GM21723 (cell line): ENCODE measurements around the gene ACSBG1.
"Not testable (repeated sequence)": the region's sequence is repeated elsewhere in the genome, so short reads cannot be mapped to it uniquely, and the experiment has no call there.

Experiments
- ATAC-seq: cut with Tn5 transposase; IDR thresholded peaks from one replicate; pipeline ENCODE4 v1.9.1; 2021; ENCODE audit warnings: mild to moderate bottlenecking, moderate library complexity; ENCODE audit not compliant: unreplicated experiment

Gene ACSBG1

GRCh38 chr15:78170848-78171773, 63.3 kb downstream of the ACSBG1 start:
- peak; percentile 70 for ATAC-seq

- ATAC-seq = no peak
These were observed 65.8 kb downstream of the ACSBG1 start for GRCh38 chr15:78168608-78169007.

GRCh38 chr15:78167227-78167888, 67.0 kb downstream of the ACSBG1 start:
- peak; percentile 68 for ATAC-seq

GRCh38 chr15:78164010-78164409, 70.4 kb downstream of the ACSBG1 start:
- ATAC-seq = no peak

- ATAC-seq = no peak
These were observed 72.3 kb downstream of the ACSBG1 start for GRCh38 chr15:78162038-78162437.

GRCh38 chr15:78159395-78159794, 75.0 kb downstream of the ACSBG1 start:
- ATAC-seq = no peak

GRCh38 chr15:78157203-78157602, 77.2 kb downstream of the ACSBG1 start:
- no peak for ATAC-seq

GRCh38 chr15:78156653-78157052, 77.7 kb downstream of the ACSBG1 start:
- no peak for ATAC-seq

GRCh38 chr15:78155355-78155939, 78.9 kb downstream of the ACSBG1 start:
- ATAC-seq = no peak

GRCh38 chr15:78154955-78155354, 79.4 kb downstream of the ACSBG1 start:
- no peak for ATAC-seq

- not testable (repeated sequence) for ATAC-seq
These were observed 83.3 kb downstream of the ACSBG1 start for GRCh38 chr15:78151075-78151474.

- peak; percentile 22 for ATAC-seq
These were observed 84.3 kb downstream of the ACSBG1 start for GRCh38 chr15:78149805-78150751.

- ATAC-seq = peak; percentile 78
These were observed 85.1 kb downstream of the ACSBG1 start, which contains the start of gene IDH3A for GRCh38 chr15:78149068-78149804. Gene IDH3A, plus strand, starts transcription at chr15:78149362. Its CDS starts 42 bp downstream, at chr15:78149404.

GRCh38 chr15:78148392-78149067, 85.8 kb downstream of the ACSBG1 start:
- peak; percentile 10 for ATAC-seq

GRCh38 chr15:78147566-78147965, 86.8 kb downstream of the ACSBG1 start:
- ATAC-seq = no peak

GRCh38 chr15:78146425-78147154, 87.8 kb downstream of the ACSBG1 start:
- no peak for ATAC-seq

- ATAC-seq = no peak
These were observed 92.0 kb downstream of the ACSBG1 start for GRCh38 chr15:78142332-78142731.

- ATAC-seq = no peak
These were observed 94.1 kb downstream of the ACSBG1 start for GRCh38 chr15:78140292-78140691.

GRCh38 chr15:78139578-78139977, 94.8 kb downstream of the ACSBG1 start:
- ATAC-seq = no peak
